Suprapubic skin (tissue), 4 donors: Measurements from ENCODE around the gene HTATIP2.

ENCODE experiments used
- CTCF ChIP-seq, 2 donors: fragments of 200-600 bp in 1 of 2; fragments of 450-650 bp in 1 of 2; sonication (generic) in 1 of 2; IDR thresholded peaks; one replicate each; pipeline ENCODE4 v1.5.1; 2016 to 2019; ENCODE audit warnings: antibody characterized with exemption in 2 of 2, mild to moderate bottlenecking in 1 of 2, moderate library complexity in 1 of 2
- EP300 ChIP-seq: sonication (generic); formaldehyde crosslinking; IDR thresholded peaks from one replicate; pipeline ENCODE4 v1.6.1; 2017; ENCODE audit warnings: antibody characterized with exemption
- POLR2A ChIP-seq, 2 donors: fragments of 450-650 bp; IDR thresholded peaks; one replicate each; pipeline ENCODE4 v1.6.1; 2017; ENCODE audit warnings: antibody characterized with exemption in 2 of 2, mild to moderate bottlenecking in 2 of 2, moderate library complexity in 2 of 2
- POLR2AphosphoS5 ChIP-seq, 3 donors: sonication (generic); formaldehyde crosslinking; IDR thresholded peaks; one replicate each; pipeline ENCODE4 v1.6.1; 2017; ENCODE audit warnings: antibody characterized with exemption in 3 of 3

DNA sequence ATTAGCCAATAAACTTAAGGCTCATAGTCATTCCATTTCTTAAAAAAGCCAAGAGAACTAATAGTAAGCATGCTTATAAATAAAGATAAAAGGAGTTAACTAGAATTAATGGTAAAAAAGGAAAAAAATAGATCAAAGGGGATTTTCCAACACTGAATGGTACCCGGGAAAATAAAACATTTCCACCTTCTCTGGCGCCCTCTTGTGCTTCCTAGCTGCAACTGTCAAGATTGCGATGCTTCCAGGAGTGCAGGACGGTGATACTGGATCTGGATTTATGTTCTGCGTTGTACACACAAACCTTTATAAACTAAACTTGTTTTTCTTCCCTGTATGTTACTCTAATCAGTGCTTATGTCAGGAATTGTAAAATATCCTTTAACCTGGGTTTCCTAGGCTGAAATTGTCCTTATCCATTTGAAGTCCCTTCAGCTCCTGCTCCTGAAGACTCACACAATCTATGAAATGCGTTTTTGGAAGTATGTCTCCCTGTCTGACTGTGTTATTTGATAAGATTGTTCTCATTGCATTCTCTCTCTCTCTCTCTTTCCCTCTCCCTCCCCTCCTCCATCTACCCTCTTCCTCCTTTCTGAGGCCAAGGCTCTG lies 9.6 kb upstream of the HTATIP2 start:
- TF ChIP-seq POLR2AphosphoS5 (IDR thresholded peaks at IDR 0.05) (no peak), CTCF (IDR thresholded peaks at IDR 0.05) (peak; percentile 16 to 80), POLR2A (IDR thresholded peaks at IDR 0.05) (no peak), EP300 (no peak)
